PC-9 (cell line): Measurements from ENCODE around the gene ARHGAP10. TPM values are rescaled to one million over a fixed set of nuclear protein-coding genes. Genes with fewer than 3 reads are reported as not detected.

Source experiments
- BruUV-seq: library from RNA; stranded (reverse); fragments of 400-500 nt; replicated peaks from 2 replicates; lab custom pipeline; 2021; lab: Mats Ljungman, UMichigan
- CTCF ChIA-PET: fragments of 300-600 bp; sonication (Branson Sonifier 250); formaldehyde crosslinking; loops from one replicate; lab custom pipeline; 2022; ENCODE audit warnings: antibody characterized with exemption; lab: Charles Lee
- POLR2A ChIA-PET: fragments of 300-600 bp; sonication (Branson Sonifier 250); formaldehyde crosslinking; loops from one replicate; lab custom pipeline; 2022; ENCODE audit warnings: antibody characterized with exemption; ENCODE audit not compliant: unreplicated experiment; lab: Charles Lee
- DNase-seq, 2 experiments: peaks; one replicate each; pipeline versions ENCODE4 v3.0.0 to v3.0.0-alpha.2; 2015 to 2022; ENCODE audit warnings: mixed read lengths in 1 of 2
- H2AFZ ChIP-seq: fragments of 200-600 bp; sonication (generic); 2 replicates; pipeline ENCODE4 v1.8.1; 2017; ENCODE audit warnings: antibody characterized with exemption
- H3F3A ChIP-seq: fragments of 200-600 bp; sonication (generic); 2 replicates; pipeline ENCODE4 v1.8.1; 2017; ENCODE audit warnings: antibody characterized with exemption, mild to moderate bottlenecking, low read depth; ENCODE audit not compliant: insufficient read depth
- H3K27ac ChIP-seq: fragments of 200-600 bp; sonication (generic); 2 replicates; pipeline ENCODE4 v1.6.1; 2016; ENCODE audit warnings: mixed run types
- H3K27me3 ChIP-seq: fragments of 200-600 bp; sonication (generic); 2 replicates; pipeline ENCODE4 v1.6.1; 2016; ENCODE audit warnings: low read depth, mixed run types; ENCODE audit not compliant: insufficient read depth
- H3K36me3 ChIP-seq: fragments of 200-600 bp; sonication (generic); 2 replicates; pipeline ENCODE4 v1.6.1; 2016; ENCODE audit warnings: low read depth, mixed run types
- H3K4me1 ChIP-seq: fragments of 200-600 bp; sonication (generic); replicated peaks from 2 replicates; pipeline ENCODE4 v1.6.1; 2016; ENCODE audit warnings: mixed run types; ENCODE audit not compliant: insufficient read depth
- H3K4me2 ChIP-seq: fragments of 200-600 bp; sonication (generic); 2 replicates; pipeline ENCODE4 v1.6.1; 2017; ENCODE audit warnings: mixed run types
- H3K4me3 ChIP-seq: fragments of 200-600 bp; sonication (generic); 2 replicates; pipeline ENCODE4 v1.6.1; 2016; ENCODE audit warnings: mixed run types
- H3K79me2 ChIP-seq: fragments of 200-600 bp; sonication (generic); 2 replicates; pipeline ENCODE4 v1.6.1; 2017; ENCODE audit warnings: low read depth, mixed run types
- H3K9me2 ChIP-seq: fragments of 200-600 bp; sonication (generic); 2 replicates; pipeline ENCODE4 v1.8.1; 2017; ENCODE audit warnings: mild to moderate bottlenecking; ENCODE audit not compliant: insufficient read depth
- H3K9me3 ChIP-seq: fragments of 200-600 bp; sonication (generic); 2 replicates; pipeline ENCODE4 v1.8.1; 2016; ENCODE audit warnings: low read depth; ENCODE audit not compliant: insufficient read depth
- H4K20me1 ChIP-seq: fragments of 200-600 bp; sonication (generic); 2 replicates; pipeline ENCODE4 v1.8.1; 2017; ENCODE audit not compliant: insufficient read depth
- EZH2 ChIP-seq: fragments of 200-600 bp; sonication (generic); IDR thresholded peaks from 2 replicates; pipeline ENCODE4 v1.8.0; 2017; ENCODE audit warnings: antibody characterized with exemption, low read depth
- intact Hi-C: fragments of 100-400 bp; cut with micrococcal nuclease; formaldehyde crosslinking; loops from one replicate; pipeline ENCODE4 v1.10.0; 2022; ENCODE audit not compliant: unreplicated experiment
- total RNA-seq: library from RNA; stranded (reverse); gene quantifications from 2 replicates; pipeline ENCODE4 v1.2.3, GENCODE V29; 2021
- TF ChIP-seq, protein P1 (sequence below): fragments of 200-600 bp; sonication (generic); conservative IDR thresholded peaks from 2 replicates; pipeline ENCODE4 v1.6.1; 2017; ENCODE audit warnings: mixed run types, antibody characterized with exemption, mild to moderate bottlenecking, moderate library complexity

ARHGAP10 gene
- total RNA-seq, 1 experiment from 2014 or later: 27.5 TPM

DNA sequence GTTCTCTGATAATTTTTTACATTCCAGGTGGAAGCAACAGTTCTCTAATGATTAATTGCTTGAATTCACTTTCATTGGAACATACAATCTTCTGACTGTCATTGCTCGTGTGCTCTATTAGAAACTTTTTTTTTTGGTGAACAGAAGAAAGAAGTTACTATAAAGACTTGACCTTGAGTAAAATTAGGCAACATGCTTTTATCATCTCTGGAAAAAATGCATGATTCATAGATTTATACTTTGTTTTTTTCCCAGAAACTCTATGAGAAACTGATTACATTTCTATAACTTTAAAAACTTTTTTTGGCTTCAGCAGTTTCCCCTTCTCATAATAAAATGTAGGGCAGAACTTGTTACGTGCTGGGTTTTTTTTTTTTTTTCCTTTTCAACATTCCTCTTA lies 167.6 kb downstream of the ARHGAP10 start:
- no peak for DNase-seq
- TF ChIP-seq, protein P1, sequence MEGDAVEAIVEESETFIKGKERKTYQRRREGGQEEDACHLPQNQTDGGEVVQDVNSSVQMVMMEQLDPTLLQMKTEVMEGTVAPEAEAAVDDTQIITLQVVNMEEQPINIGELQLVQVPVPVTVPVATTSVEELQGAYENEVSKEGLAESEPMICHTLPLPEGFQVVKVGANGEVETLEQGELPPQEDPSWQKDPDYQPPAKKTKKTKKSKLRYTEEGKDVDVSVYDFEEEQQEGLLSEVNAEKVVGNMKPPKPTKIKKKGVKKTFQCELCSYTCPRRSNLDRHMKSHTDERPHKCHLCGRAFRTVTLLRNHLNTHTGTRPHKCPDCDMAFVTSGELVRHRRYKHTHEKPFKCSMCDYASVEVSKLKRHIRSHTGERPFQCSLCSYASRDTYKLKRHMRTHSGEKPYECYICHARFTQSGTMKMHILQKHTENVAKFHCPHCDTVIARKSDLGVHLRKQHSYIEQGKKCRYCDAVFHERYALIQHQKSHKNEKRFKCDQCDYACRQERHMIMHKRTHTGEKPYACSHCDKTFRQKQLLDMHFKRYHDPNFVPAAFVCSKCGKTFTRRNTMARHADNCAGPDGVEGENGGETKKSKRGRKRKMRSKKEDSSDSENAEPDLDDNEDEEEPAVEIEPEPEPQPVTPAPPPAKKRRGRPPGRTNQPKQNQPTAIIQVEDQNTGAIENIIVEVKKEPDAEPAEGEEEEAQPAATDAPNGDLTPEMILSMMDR: no peak
- no peak for TF ChIP-seq EZH2
- no peaks in the 10 kb centered on the region for H3K9me3 ChIP-seq
- H3F3A ChIP-seq: no peaks in the 10 kb centered on the region
- H3K4me1 ChIP-seq: no peaks in the 10 kb centered on the region
- no peaks in the 10 kb centered on the region for H3K79me2 ChIP-seq
- no peak overlapping the region for H2AFZ ChIP-seq
- CTCF ChIA-PET: no interaction called here
- POLR2A ChIA-PET: no interaction called here
- H3K4me2 ChIP-seq: no peak overlapping the region
- H3K9me2 ChIP-seq: no peaks in the 10 kb centered on the region
- H3K27ac ChIP-seq: no peak overlapping the region
- no peaks in the 10 kb centered on the region for H4K20me1 ChIP-seq
- intact Hi-C loops: no loop called here
- no TSS peak for BruUV-seq
- peaks cover 3% of the 10 kb centered on the region; the same call in 1 of the 2 replicates for H3K36me3 ChIP-seq
- no peak overlapping the region for H3K4me3 ChIP-seq
- H3K27me3 ChIP-seq: no peaks in the 10 kb centered on the region

DNA sequence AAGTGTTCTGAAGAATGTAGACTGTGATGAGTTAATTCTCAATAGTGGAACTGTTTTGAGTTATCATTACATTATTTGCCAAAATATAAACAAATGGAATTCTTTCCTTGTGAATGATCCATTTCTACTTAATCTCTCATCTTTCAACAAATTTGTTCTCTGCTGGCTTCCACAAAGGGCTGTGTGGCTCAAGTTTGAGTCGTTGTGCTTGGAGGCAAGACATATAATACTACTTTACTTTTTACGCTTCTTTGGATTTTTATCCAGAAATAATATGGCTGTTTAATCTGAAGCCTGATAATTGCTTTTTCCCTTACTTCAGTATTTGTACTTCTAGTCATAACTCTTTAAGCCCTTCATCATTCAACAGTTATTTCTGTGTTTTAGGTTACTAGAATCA lies 169.5 kb downstream of the ARHGAP10 start:
- no peaks in the 10 kb centered on the region for H3K27me3 ChIP-seq
- no peak overlapping the region for H3K4me3 ChIP-seq
- no peaks in the 10 kb centered on the region for H3K4me1 ChIP-seq
- intact Hi-C loops: no loop called here
- DNase-seq: no peak
- no TSS peak for BruUV-seq
- no peaks in the 10 kb centered on the region for H3K79me2 ChIP-seq
- TF ChIP-seq EZH2: no peak
- TF ChIP-seq, protein P1: no peak
- no peak overlapping the region for H3K4me2 ChIP-seq
- CTCF ChIA-PET: no interaction called here
- H3K9me2 ChIP-seq: no peaks in the 10 kb centered on the region
- no peaks in the 10 kb centered on the region for H3F3A ChIP-seq
- H3K27ac ChIP-seq: no peak overlapping the region
- no peaks in the 10 kb centered on the region for H3K9me3 ChIP-seq
- H2AFZ ChIP-seq: no peak overlapping the region
- peaks cover 3% of the 10 kb centered on the region; the same call in 1 of the 2 replicates for H3K36me3 ChIP-seq
- POLR2A ChIA-PET: interaction anchor here (0.6 kb wide), 1 partner anchor 42 kb away, joined by 3 read pairs; no protein-coding TSS in a partner anchor
- no peaks in the 10 kb centered on the region for H4K20me1 ChIP-seq

DNA sequence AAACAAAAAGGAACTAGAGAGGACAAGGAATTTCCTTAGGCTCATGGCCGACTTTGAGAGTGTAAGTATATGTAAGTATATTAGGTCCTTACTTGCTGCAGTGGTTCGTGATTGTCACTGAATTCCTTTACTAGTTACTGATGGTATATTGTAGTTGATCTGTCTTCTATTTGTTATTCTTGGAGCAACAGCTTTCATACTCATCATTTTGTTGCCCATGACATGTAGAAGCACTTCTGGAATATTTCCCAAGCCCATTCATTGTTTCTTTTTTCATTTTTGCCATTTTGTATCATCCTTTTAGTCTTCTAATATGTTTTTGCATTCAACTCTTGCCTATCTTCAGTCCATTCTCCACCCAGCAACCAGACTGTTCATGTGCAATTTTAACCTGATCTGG lies 170.0 kb downstream of the ARHGAP10 start:
- H3K79me2 ChIP-seq: no peaks in the 10 kb centered on the region
- CTCF ChIA-PET: no interaction called here

More for the DNA sequence above, 170.0 kb downstream of the ARHGAP10 start:
- Histone ChIP-seq H3K4me2 (no peak overlapping the region), H3K27ac (no peak overlapping the region), H3K4me1 (no peaks in the 10 kb centered on the region), H3K36me3 (peaks cover 3% of the 10 kb centered on the region; the same call in 1 of the 2 replicates), H3K27me3 (no peaks in the 10 kb centered on the region), H3K9me3 (no peaks in the 10 kb centered on the region), H3K4me3 (no peak overlapping the region), H2AFZ (no peak overlapping the region), H3F3A (no peaks in the 10 kb centered on the region), H3K9me2 (no peaks in the 10 kb centered on the region), H4K20me1 (no peaks in the 10 kb centered on the region)
- TF ChIP-seq, protein P1: no peak
- no peak for TF ChIP-seq EZH2
- intact Hi-C loops: no loop called here
- DNase-seq: no peak
- POLR2A ChIA-PET: no interaction called here
- BruUV-seq: no TSS peak
